Measurements from ENCODE around the gene PDIK1L. TPM values are rescaled to one million over a fixed set of nuclear protein-coding genes. Genes with fewer than 3 reads are reported as not detected.

PDIK1L gene
- total RNA-seq, 2 experiments from 2014 or later = 11.7 to 13.4 TPM

DNA sequence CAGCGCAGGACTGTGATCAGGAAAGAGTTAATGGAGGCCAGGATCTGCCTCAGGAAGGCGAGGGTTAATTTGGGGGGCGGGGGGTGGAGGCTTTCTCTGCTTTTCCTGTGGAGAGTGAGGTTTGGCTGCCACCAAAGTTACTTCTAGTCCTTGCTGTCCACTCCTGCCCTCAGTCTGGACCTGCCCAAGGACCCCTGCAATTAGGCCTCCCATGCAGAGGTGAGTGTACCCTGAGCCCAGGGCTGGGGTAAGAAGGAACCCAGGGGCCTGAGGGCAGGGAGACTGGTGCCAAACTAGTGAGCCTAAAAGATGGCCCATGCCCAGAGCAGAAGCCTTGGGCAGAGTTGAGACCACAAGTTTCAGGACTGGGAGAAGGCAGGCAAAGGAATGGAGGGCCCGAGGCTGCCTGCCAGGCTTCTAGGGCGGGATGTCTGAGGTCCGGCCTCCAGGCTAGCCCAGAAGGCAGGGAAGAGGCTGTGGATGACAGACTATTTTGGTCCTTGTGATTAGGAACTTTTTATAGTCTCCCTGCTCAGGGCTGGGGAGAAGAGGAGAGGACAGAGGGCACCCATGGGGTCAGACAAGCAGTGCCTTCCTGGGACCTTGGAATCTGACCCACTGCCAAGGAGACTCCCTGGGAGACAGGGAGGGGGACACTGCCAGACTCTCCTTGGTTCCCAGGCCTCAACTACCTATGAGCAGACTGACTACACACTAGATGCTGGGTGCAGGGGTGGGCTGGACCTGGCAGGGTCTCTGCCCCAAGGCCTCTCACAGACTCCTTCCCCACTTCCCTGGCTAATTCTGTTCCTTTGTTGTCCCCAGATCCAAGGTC, 47.5 kb downstream of the PDIK1L start, which contains the start of gene FAM110D:
TSS of gene FAM110D (plus strand) at position 172 of the 835 bp plus-strand sequence. CDS start 2,213 bp downstream, outside the sequence.
- intact Hi-C loops (cut with micrococcal nuclease) = no loop called here
- no peak within 1 kb of the TSS for H3K4me3 Mint-ChIP-seq
- H3K4me1 Mint-ChIP-seq (ENCODE audit: low read depth) = peaks cover 7% of the 10 kb centered on the region
- H3K27me3 Mint-ChIP-seq = peaks cover 37% of the 10 kb centered on the region
- no peak within 1 kb of the TSS for H3K27ac Mint-ChIP-seq
- ChIA-PET POLR2A (interaction anchor here (1.4 to 2.0 kb wide), 2 partner anchors 11 to 36 kb away, joined by 4 read pairs; partner anchors contain the start of gene ZNF593), CTCF (no interaction called here)
- ATAC-seq (no peak), DNase-seq (no peak)
- TF ChIP-seq CTCF (IDR thresholded peaks at IDR 0.05) = no peak
- H3K36me3 Mint-ChIP-seq (ENCODE audit: low read depth) = no peaks in the 10 kb centered on the region
- H3K9me3 Mint-ChIP-seq = no peaks in the 10 kb centered on the region

GRCh38 chr1:26159743-26160039, 48.1 kb downstream of the PDIK1L start:
- CTCF ChIA-PET = no interaction called here
- intact Hi-C loops (cut with micrococcal nuclease) = loop anchor here (5.0 kb wide), 1 partner anchor 73 kb away; the partner anchor contains the start of gene CEP85
- H3K4me3 Mint-ChIP-seq = no peak overlapping the region
- H3K27me3 Mint-ChIP-seq = peaks cover 37% of the 10 kb centered on the region
- H3K36me3 Mint-ChIP-seq (ENCODE audit: low read depth) = no peaks in the 10 kb centered on the region
- no peak for TF ChIP-seq CTCF (IDR thresholded peaks at IDR 0.05)
- DNase-seq (no peak), ATAC-seq (no peak)
- H3K4me1 Mint-ChIP-seq (ENCODE audit: low read depth) = peaks cover 8% of the 10 kb centered on the region
- POLR2A ChIA-PET = no interaction called here
- no peaks in the 10 kb centered on the region for H3K9me3 Mint-ChIP-seq
- H3K27ac Mint-ChIP-seq = no peak overlapping the region

- TF ChIP-seq CTCF (IDR thresholded peaks at IDR 0.05) = no peak
- ATAC-seq (no peak), DNase-seq (no peak)
- Mint-ChIP-seq H3K36me3 (ENCODE audit: low read depth) (no peaks in the 10 kb centered on the region), H3K4me3 (no peak overlapping the region), H3K9me3 (no peaks in the 10 kb centered on the region), H3K27ac (no peak overlapping the region), H3K4me1 (ENCODE audit: low read depth) (peaks cover 10% of the 10 kb centered on the region), H3K27me3 (peaks cover 31% of the 10 kb centered on the region)
- ChIA-PET CTCF (interaction anchor here (0.7 to 1.6 kb wide), 4 partner anchors 9 to 257 kb away, joined by 3 to 6 read pairs (median 4); partner anchors contain the start of genes CEP85 and ZNF593), POLR2A (no interaction called here)
- intact Hi-C loops (cut with micrococcal nuclease) = loop anchor here (5.0 kb wide), 1 partner anchor 72 kb away; the partner anchor contains the start of gene CEP85
These were observed 49.1 kb downstream of the PDIK1L start for GRCh38 chr1:26160527-26161414.

- ATAC-seq (peak; percentile 60), DNase-seq (peak; percentile 56)
- no peaks in the 10 kb centered on the region for H3K36me3 Mint-ChIP-seq (ENCODE audit: low read depth)
- POLR2A ChIA-PET = no interaction called here
- TF ChIP-seq CTCF (IDR thresholded peaks at IDR 0.05) = no peak
- CTCF ChIA-PET = interaction anchor here (0.7 to 1.6 kb wide), 7 partner anchors 8 to 256 kb away, joined by 3 to 6 read pairs (median 3); partner anchors contain the start of genes CEP85 and ZNF593
- peaks cover 27% of the 10 kb centered on the region for H3K27me3 Mint-ChIP-seq
- H3K27ac Mint-ChIP-seq = no peak overlapping the region
- H3K4me3 Mint-ChIP-seq = peak overlapping the region; percentile 61
- no peaks in the 10 kb centered on the region for H3K9me3 Mint-ChIP-seq
- intact Hi-C loops (cut with micrococcal nuclease) = loop anchor here (5.0 kb wide), 1 partner anchor 71 kb away; the partner anchor contains the start of gene CEP85
- H3K4me1 Mint-ChIP-seq (ENCODE audit: low read depth) = peaks cover 10% of the 10 kb centered on the region
These were observed 50.0 kb downstream of the PDIK1L start for GRCh38 chr1:26161415-26162219.

All from activated CD8-positive, alpha-beta T cell treated with anti-CD3 and anti-CD28 coated beads for 36 hours (primary cell).